K562 (cell line): ENCODE measurements around the gene SELENOT. TPM values are rescaled to one million over a fixed set of nuclear protein-coding genes. Genes with fewer than 3 reads are reported as not detected.

Experiments
- ATAC-seq: fragments of 200-7000 bp; cut with Tn5 transposase; 3 replicates; pipeline ENCODE4 v1.9.1; 2020; ENCODE audit warnings: moderate library complexity
- BruUV-seq: library from RNA; stranded (reverse); fragments of 400-500 nt; replicated peaks from 2 replicates; lab custom pipeline; 2021; lab: Mats Ljungman, UMichigan
- CTCF ChIA-PET: fragments of 300-600 bp; formaldehyde crosslinking; extraction: SDS; loops from one replicate; lab custom pipeline; 2021; ENCODE audit warnings: low intra/inter-chr PET ratio; lab: Yijun Ruan, JAX
- POLR2A ChIA-PET: fragments of 300-600, 350-650 bp; sonication (Branson Sonifier 250); formaldehyde crosslinking; extraction: SDS; loops from one replicate; lab custom pipeline; 2021; ENCODE audit warnings: antibody characterized with exemption, inconsistent platforms; lab: Yijun Ruan, JAX
- DNase-seq, 4 experiments: peaks; one replicate each; pipeline versions ENCODE4 v3.0.0 to v3.0.0-alpha.2; 2011 to 2018; ENCODE audit warnings: low spot score in 3 of 4, mixed read lengths in 3 of 4; ENCODE audit errors: extremely low read depth in 1 of 4
- FAIRE-seq: peaks from 2 replicates; lab custom pipeline; 2011; peaks lifted over from hg19 to GRCh38; lab: Jason Lieb, UNC
- H2AFZ ChIP-seq: 2 replicates; pipeline ENCODE4 v1.6.0; 2011; ENCODE audit warnings: low read depth, low read length, control low read depth, inconsistent platforms
- H3K27ac ChIP-seq: fragments of 200-600 bp; 3 replicates; pipeline ENCODE4 v1.8.0; 2011; ENCODE audit warnings: low read depth, mild to moderate bottlenecking, control low read depth, inconsistent platforms, low read length, moderate library complexity, mixed read lengths; ENCODE audit errors: extremely low read depth
- H3K27me3 ChIP-seq, 2 experiments: fragments of 300-600 bp in 1 of 2; 2 replicates in 1 of 2; 3 replicates in 1 of 2; pipeline versions ENCODE4 v1.6.0 to v1.8.0; 2011; ENCODE audit warnings: inconsistent platforms in 2 of 2, low read length in 2 of 2, mild to moderate bottlenecking in 1 of 2, mixed read lengths in 1 of 2, moderate library complexity in 1 of 2; ENCODE audit not compliant: control insufficient read depth in 2 of 2, insufficient read depth in 2 of 2
- H3K36me3 ChIP-seq: fragments of 300-600 bp; 3 replicates; pipeline ENCODE4 v1.8.0; 2011; ENCODE audit warnings: mild to moderate bottlenecking, low read length, inconsistent platforms; ENCODE audit not compliant: control insufficient read depth, insufficient read depth
- H3K4me1 ChIP-seq, 2 experiments: fragments of 200-600 bp in 1 of 2; replicated peaks in 1 of 2; 2 replicates in 1 of 2; 3 replicates in 1 of 2; pipeline versions ENCODE4 v1.5.1 to v1.8.0; 2011; ENCODE audit warnings: inconsistent platforms in 2 of 2, low read length in 2 of 2, mild to moderate bottlenecking in 1 of 2, mixed read lengths in 1 of 2, moderate library complexity in 1 of 2; ENCODE audit not compliant: control insufficient read depth in 2 of 2, insufficient read depth in 2 of 2
- H3K4me2 ChIP-seq: 2 replicates; pipeline ENCODE4 v1.6.1; 2011; ENCODE audit warnings: low read length, control low read depth, inconsistent platforms, mixed read lengths; ENCODE audit not compliant: insufficient read depth
- H3K4me3 ChIP-seq: fragments of 200-600 bp; sonication (generic), shearing (Covaris generic); 2 replicates; pipeline ENCODE4 v1.5.1; 2016; ENCODE audit warnings: control low read depth, inconsistent platforms
- H3K79me2 ChIP-seq: fragments of 200-600 bp; 3 replicates; pipeline ENCODE4 v1.8.0; 2011; ENCODE audit warnings: low read length, inconsistent platforms; ENCODE audit not compliant: control insufficient read depth, insufficient read depth
- H3K9ac ChIP-seq, 2 experiments: 2 replicates each; pipeline versions ENCODE4 v1.6.0 to v1.6.1; 2011; ENCODE audit warnings: low read depth in 2 of 2, low read length in 2 of 2, control low read depth in 1 of 2, inconsistent platforms in 1 of 2, mild to moderate bottlenecking in 1 of 2, mixed read lengths in 1 of 2; ENCODE audit not compliant: insufficient read depth in 1 of 2
- H3K9me1 ChIP-seq: one replicate; pipeline ENCODE4 v1.6.0; 2011; ENCODE audit warnings: inconsistent platforms, mild to moderate bottlenecking, low read length, moderate library complexity; ENCODE audit not compliant: control insufficient read depth, insufficient read depth
- H3K9me3 ChIP-seq: replicated peaks from 2 replicates; pipeline ENCODE4 v1.5.1; 2011; ENCODE audit warnings: low read depth, low read length, inconsistent platforms; ENCODE audit not compliant: control insufficient read depth, insufficient read depth
- H4K20me1 ChIP-seq: replicated peaks from 2 replicates; pipeline ENCODE4 v1.6.1; 2011; ENCODE audit warnings: low read length, inconsistent platforms, mixed read lengths; ENCODE audit not compliant: control insufficient read depth, insufficient read depth
- ATF7 ChIP-seq: fragments of 450-650 bp; IDR thresholded peaks from 2 replicates; pipeline ENCODE4 v1.7.1; 2014; ENCODE audit warnings: mild to moderate bottlenecking, moderate library complexity
- CREBBP ChIP-seq: IDR thresholded peaks from one replicate; pipeline ENCODE4 v1.6.1; 2012; ENCODE audit warnings: low read depth, mild to moderate bottlenecking, control low read depth, inconsistent platforms, low read length
- KHSRP ChIP-seq: fragments of 450-650 bp; IDR thresholded peaks from 2 replicates; pipeline ENCODE4 v1.6.1; 2017
- SNIP1 ChIP-seq: fragments of 450-650 bp; IDR thresholded peaks from 2 replicates; pipeline ENCODE4 v1.7.1; 2017; ENCODE audit warnings: low read depth, mild to moderate bottlenecking
- ZBTB34 ChIP-seq: fragments of 250-450 bp; sonication (Bioruptor Pico); IDR thresholded peaks from 2 replicates; pipeline ENCODE4 v1.8.0; 2021; ENCODE audit warnings: mild to moderate bottlenecking, moderate library complexity
- ZBTB7A ChIP-seq: IDR thresholded peaks from 2 replicates; pipeline ENCODE4 v1.6.1; 2011; ENCODE audit warnings: low read depth, mild to moderate bottlenecking, low read length, moderate library complexity, borderline replicate concordance; ENCODE audit not compliant: control insufficient read depth
- ZNF24 ChIP-seq: fragments of 450-650 bp; IDR thresholded peaks from 2 replicates; pipeline ENCODE4 v1.6.1; 2016
- ZNF639 ChIP-seq, 2 experiments: fragments of 200-800 bp in 1 of 2; sonication (Bioruptor generic) in 1 of 2; sonication (generic) in 1 of 2; formaldehyde crosslinking in 1 of 2; IDR thresholded peaks in 1 of 2; conservative IDR thresholded peaks in 1 of 2; 2 replicates each; pipeline versions ENCODE4 v1.5.0 to v1.6.1; 2016 to 2020; ENCODE audit warnings: missing compliant biosample characterization in 1 of 2, missing genetic modification characterization in 1 of 2, missing genetic modification reagents in 1 of 2
- WGBS: fragments of 100-300 bp; shearing (Covaris generic); methylation state at CpG from one replicate; pipeline ENCODE4 v1.1.6; 2016; ENCODE audit warnings: low coverage, mixed read lengths; ENCODE audit not compliant: insufficient coverage; ENCODE audit errors: missing lambda C conversion rate; 5-methylcytosine and 5-hydroxymethylcytosine counted together
- in situ Hi-C: fragments of 300-500 bp; cut with MboI; formaldehyde crosslinking; loops from 4 replicates; pipeline ENCODE4 v1.15.0; 2018; ENCODE audit warnings: inconsistent platforms, mixed read lengths
- intact Hi-C: fragments of 100-400 bp; cut with micrococcal nuclease; formaldehyde crosslinking; loops from 2 replicates; pipeline ENCODE4 v1.14.2; 2022
- polyA plus RNA-seq, 8 experiments: library from polyadenylated mRNA; depleted of rRNA in 4 of 8; stranded (reverse) in 5 of 8; unstranded in 3 of 8; fragments of >200 nt; fragmentation: Nextera tagmentation in 2 of 8; fragmentation: Illumina TruSeq in 1 of 8; extraction: Ambion mirVana in 2 of 8; extraction: Trizol in 1 of 8; gene quantifications; 2 replicates each; pipeline versions ENCODE4 v1.2.1 to v1.2.3, GENCODE V29; 2011 to 2014; ENCODE audit warnings: inconsistent platforms in 1 of 8, missing spikeins in 1 of 8
- total RNA-seq, 7 experiments: library from RNA; depleted of rRNA in 6 of 7; stranded (reverse); fragments of >200 nt in 6 of 7; fragmentation: Illumina TruSeq in 2 of 7; extraction: Trizol in 2 of 7; gene quantifications; 2 replicates each; pipeline versions ENCODE4 v1.2.1 to v1.2.3, GENCODE V29; 2011 to 2021; ENCODE audit warnings: low replicate concordance in 1 of 7
- TF ChIP-seq, protein P1 (sequence below): fragments of 250-450 bp; sonication (Bioruptor Pico); IDR thresholded peaks from 2 replicates; pipeline ENCODE4 v1.8.0; 2022; ENCODE audit warnings: inconsistent platforms, mild to moderate bottlenecking, moderate library complexity, borderline replicate concordance
- TF ChIP-seq, protein P2 (sequence below): fragments of 450-650 bp; IDR thresholded peaks from 2 replicates; pipeline ENCODE4 v1.6.1; 2017; ENCODE audit warnings: antibody characterized with exemption, mild to moderate bottlenecking

The SELENOT gene
- total and polyA plus RNA-seq, 9 of the 15 experiments (the other 6 are each of a cell fraction or from before 2014, with no cell fraction given): 33.0 to 411 (median 91.9) TPM

- TF ChIP-seq KHSRP: no peak
- TF ChIP-seq, protein P1, sequence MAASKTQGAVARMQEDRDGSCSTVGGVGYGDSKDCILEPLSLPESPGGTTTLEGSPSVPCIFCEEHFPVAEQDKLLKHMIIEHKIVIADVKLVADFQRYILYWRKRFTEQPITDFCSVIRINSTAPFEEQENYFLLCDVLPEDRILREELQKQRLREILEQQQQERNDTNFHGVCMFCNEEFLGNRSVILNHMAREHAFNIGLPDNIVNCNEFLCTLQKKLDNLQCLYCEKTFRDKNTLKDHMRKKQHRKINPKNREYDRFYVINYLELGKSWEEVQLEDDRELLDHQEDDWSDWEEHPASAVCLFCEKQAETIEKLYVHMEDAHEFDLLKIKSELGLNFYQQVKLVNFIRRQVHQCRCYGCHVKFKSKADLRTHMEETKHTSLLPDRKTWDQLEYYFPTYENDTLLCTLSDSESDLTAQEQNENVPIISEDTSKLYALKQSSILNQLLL (CRISPR knock-in tag): no peak
- TF ChIP-seq CREBBP: no peak
- no peak for TF ChIP-seq ZNF639 (CRISPR knock-in tag; conservative IDR thresholded peaks at IDR 0.05 in 1 of 2, IDR thresholded peaks at IDR 0.05 in 1 of 2)
- no peak for TF ChIP-seq ZNF24
- no peak for TF ChIP-seq SNIP1
- TF ChIP-seq ZBTB7A: no peak
- no peak for TF ChIP-seq ZBTB34 (CRISPR knock-in tag)
- no peak for TF ChIP-seq ATF7
- TF ChIP-seq, protein P2, sequence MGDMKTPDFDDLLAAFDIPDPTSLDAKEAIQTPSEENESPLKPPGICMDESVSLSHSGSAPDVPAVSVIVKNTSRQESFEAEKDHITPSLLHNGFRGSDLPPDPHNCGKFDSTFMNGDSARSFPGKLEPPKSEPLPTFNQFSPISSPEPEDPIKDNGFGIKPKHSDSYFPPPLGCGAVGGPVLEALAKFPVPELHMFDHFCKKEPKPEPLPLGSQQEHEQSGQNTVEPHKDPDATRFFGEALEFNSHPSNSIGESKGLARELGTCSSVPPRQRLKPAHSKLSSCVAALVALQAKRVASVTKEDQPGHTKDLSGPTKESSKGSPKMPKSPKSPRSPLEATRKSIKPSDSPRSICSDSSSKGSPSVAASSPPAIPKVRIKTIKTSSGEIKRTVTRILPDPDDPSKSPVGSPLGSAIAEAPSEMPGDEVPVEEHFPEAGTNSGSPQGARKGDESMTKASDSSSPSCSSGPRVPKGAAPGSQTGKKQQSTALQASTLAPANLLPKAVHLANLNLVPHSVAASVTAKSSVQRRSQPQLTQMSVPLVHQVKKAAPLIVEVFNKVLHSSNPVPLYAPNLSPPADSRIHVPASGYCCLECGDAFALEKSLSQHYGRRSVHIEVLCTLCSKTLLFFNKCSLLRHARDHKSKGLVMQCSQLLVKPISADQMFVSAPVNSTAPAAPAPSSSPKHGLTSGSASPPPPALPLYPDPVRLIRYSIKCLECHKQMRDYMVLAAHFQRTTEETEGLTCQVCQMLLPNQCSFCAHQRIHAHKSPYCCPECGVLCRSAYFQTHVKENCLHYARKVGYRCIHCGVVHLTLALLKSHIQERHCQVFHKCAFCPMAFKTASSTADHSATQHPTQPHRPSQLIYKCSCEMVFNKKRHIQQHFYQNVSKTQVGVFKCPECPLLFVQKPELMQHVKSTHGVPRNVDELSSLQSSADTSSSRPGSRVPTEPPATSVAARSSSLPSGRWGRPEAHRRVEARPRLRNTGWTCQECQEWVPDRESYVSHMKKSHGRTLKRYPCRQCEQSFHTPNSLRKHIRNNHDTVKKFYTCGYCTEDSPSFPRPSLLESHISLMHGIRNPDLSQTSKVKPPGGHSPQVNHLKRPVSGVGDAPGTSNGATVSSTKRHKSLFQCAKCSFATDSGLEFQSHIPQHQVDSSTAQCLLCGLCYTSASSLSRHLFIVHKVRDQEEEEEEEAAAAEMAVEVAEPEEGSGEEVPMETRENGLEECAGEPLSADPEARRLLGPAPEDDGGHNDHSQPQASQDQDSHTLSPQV: no peak
- Histone ChIP-seq H3K9me3 (no peaks in the 10 kb centered on the region), H3K9me1 (no peaks in the 10 kb centered on the region), H3K4me1 (peaks cover 0 to 6% of the 10 kb centered on the region in 2 experiments; a peak in 2 of 5 replicates), H3K36me3 (no peaks in the 10 kb centered on the region), H3K4me3 (no peak overlapping the region), H2AFZ (no peak overlapping the region), H3K4me2 (no peak overlapping the region), H3K27me3 (no peaks in the 10 kb centered on the region), H4K20me1 (no peaks in the 10 kb centered on the region), H3K27ac (no peak overlapping the region), H3K79me2 (no peaks in the 10 kb centered on the region), H3K9ac (no peak overlapping the region)
- ChIA-PET CTCF (no interaction called here), POLR2A (no interaction called here)
- DNase-seq: no peak
- in situ Hi-C loops: no loop called here
- FAIRE-seq: no peak
- 80% methylated on average over 12 of the region's 12 CpGs for WGBS
- intact Hi-C loops: no loop called here
- no TSS peak for BruUV-seq
- ATAC-seq: no peak
Observed at GRCh38 chr3:150640256-150640655, 37.1 kb downstream of the SELENOT start.
